Gastroesophageal sphincter (tissue), 4 donors: Measurements from ENCODE around the gene ELAVL1. TPM values are rescaled to one million over a fixed set of nuclear protein-coding genes. Genes with fewer than 3 reads are reported as not detected.

Source experiments
- ATAC-seq: fragments of 150-250 bp; one replicate; pipeline ENCODE4 v1.9.1; 2016; ENCODE audit warnings: mild to moderate bottlenecking, moderate library complexity
- H3K27ac ChIP-seq, 4 donors: fragments of 200-600 bp; sonication (generic) in 3 of 4; 1 replicate in 3 of 4; 2 replicates in 1 of 4; pipeline ENCODE4 v1.5.1; 2016 to 2019
- H3K27me3 ChIP-seq: fragments of 200-600 bp; sonication (generic); one replicate; pipeline ENCODE4 v1.5.1; 2019
- H3K36me3 ChIP-seq, 2 donors: fragments of 200-600 bp; sonication (generic); one replicate each; pipeline ENCODE4 v1.5.1; 2019; ENCODE audit warnings: control low read depth in 1 of 2
- H3K4me1 ChIP-seq, 3 donors: fragments of 200-600 bp; sonication (generic); 1 replicate in 2 of 3; 2 replicates in 1 of 3; pipeline ENCODE4 v1.5.1; 2016 to 2019; ENCODE audit warnings: control low read depth in 2 of 3
- H3K4me3 ChIP-seq, 2 donors: fragments of 200-600 bp; sonication (generic); one replicate each; pipeline ENCODE4 v1.5.1; 2019; ENCODE audit warnings: mild to moderate bottlenecking in 1 of 2, moderate library complexity in 1 of 2
- H3K9me3 ChIP-seq, 3 donors: fragments of 200-600 bp; sonication (generic); one replicate each; pipeline ENCODE4 v1.5.1; 2017 to 2019; ENCODE audit warnings: control low read depth in 2 of 3
- EP300 ChIP-seq: sonication (generic); formaldehyde crosslinking; IDR thresholded peaks from one replicate; pipeline ENCODE4 v1.6.1; 2017; ENCODE audit warnings: antibody characterized with exemption, mild to moderate bottlenecking
- POLR2A ChIP-seq, 2 donors: fragments of 450-650 bp; IDR thresholded peaks; one replicate each; pipeline ENCODE4 v1.6.1; 2017; ENCODE audit warnings: antibody characterized with exemption in 2 of 2, mild to moderate bottlenecking in 2 of 2, moderate library complexity in 1 of 2
- POLR2AphosphoS5 ChIP-seq: sonication (generic); formaldehyde crosslinking; IDR thresholded peaks from one replicate; pipeline ENCODE4 v1.6.1; 2017; ENCODE audit warnings: antibody characterized with exemption
- WGBS, 2 donors: methylation state at CpG; one replicate each; pipeline ENCODE4 v1.1.5; 2018; ENCODE audit warnings: low coverage in 1 of 2; 5-methylcytosine and 5-hydroxymethylcytosine counted together
- total RNA-seq, 4 donors: library from RNA; depleted of rRNA; stranded (reverse); fragments of >200 nt; gene quantifications; one replicate each; pipeline ENCODE4 v1.1.0, GENCODE V29; 2016
- TF ChIP-seq, protein P1 (sequence below), 4 experiments: fragments of 200-600 bp in 2 of 4; fragments of 450-650 bp in 2 of 4; sonication (generic) in 1 of 4; IDR thresholded peaks; one replicate each; pipeline ENCODE4 v1.5.1; 2017 to 2019; ENCODE audit warnings: antibody characterized with exemption in 4 of 4, mild to moderate bottlenecking in 2 of 4, moderate library complexity in 2 of 4

The ELAVL1 gene
- total RNA-seq, 4 donors from 2014 or later: 30.8 to 62.5 (median 34.6) TPM

DNA sequence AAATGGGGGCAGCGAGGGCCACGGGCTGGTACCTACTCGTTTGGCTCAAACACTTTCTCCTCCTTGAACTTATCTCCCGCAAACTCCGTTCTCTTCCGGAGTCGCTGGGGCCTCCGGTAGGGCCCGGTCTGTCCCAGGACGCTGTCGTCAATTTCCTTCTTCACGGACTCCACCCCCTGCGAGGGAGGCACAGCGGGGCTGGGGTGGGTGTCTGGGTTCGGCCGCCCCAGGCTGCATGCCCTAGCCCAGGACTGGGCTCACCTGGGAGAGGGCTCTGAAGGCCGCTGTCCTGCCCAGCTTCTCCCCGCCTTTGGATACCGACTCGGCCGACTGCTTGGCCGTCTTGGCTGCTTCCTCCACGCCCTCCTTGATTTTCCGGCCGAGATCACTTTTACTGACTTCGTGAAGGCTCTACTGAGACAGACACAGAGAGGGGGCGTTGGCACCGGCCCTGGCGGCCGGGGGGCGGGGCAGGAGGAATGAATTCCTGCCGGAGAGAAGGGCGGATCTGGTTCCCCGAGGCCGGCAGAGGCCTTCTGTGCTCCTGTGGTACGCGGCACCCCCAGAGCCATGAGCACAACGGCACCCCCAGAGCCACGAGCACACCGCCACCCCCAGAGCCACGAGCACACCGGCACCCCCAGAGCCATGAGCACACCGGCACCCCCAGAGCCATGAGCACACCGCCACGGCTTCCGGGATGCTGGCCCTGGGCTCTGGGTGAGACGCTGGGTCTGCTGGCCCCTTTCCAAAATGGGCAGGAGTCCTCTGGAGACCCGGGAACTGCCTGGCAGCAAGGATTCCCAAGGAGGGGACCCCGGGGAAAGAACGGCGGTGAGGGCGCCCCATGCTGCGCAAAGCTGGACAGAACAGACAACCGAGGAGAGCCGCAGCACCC, 71.4 kb downstream of the ELAVL1 start:
- Histone ChIP-seq H3K9me3 (no peaks in the 10 kb centered on the region), H3K27me3 (no peaks in the 10 kb centered on the region), H3K36me3 (peaks cover 0 to 92% of the 10 kb centered on the region in 2 donors), H3K4me3 (no peak overlapping the region), H3K4me1 (peaks cover 3 to 57% (median 26%) of the 10 kb centered on the region in 3 donors), H3K27ac (peak overlapping the region in 3 of 4 donors; percentile 94 to 97 (median 94))
- WGBS, 2 donors: 92 to 96% methylated on average over 5 to 7 of the region's 55 CpGs
- no peak for TF ChIP-seq POLR2A (IDR thresholded peaks at IDR 0.05)
- TF ChIP-seq, protein P1, sequence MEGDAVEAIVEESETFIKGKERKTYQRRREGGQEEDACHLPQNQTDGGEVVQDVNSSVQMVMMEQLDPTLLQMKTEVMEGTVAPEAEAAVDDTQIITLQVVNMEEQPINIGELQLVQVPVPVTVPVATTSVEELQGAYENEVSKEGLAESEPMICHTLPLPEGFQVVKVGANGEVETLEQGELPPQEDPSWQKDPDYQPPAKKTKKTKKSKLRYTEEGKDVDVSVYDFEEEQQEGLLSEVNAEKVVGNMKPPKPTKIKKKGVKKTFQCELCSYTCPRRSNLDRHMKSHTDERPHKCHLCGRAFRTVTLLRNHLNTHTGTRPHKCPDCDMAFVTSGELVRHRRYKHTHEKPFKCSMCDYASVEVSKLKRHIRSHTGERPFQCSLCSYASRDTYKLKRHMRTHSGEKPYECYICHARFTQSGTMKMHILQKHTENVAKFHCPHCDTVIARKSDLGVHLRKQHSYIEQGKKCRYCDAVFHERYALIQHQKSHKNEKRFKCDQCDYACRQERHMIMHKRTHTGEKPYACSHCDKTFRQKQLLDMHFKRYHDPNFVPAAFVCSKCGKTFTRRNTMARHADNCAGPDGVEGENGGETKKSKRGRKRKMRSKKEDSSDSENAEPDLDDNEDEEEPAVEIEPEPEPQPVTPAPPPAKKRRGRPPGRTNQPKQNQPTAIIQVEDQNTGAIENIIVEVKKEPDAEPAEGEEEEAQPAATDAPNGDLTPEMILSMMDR (IDR thresholded peaks at IDR 0.05): no peak
- no peak for TF ChIP-seq POLR2AphosphoS5
- no peak for TF ChIP-seq EP300
- no peak for ATAC-seq

DNA sequence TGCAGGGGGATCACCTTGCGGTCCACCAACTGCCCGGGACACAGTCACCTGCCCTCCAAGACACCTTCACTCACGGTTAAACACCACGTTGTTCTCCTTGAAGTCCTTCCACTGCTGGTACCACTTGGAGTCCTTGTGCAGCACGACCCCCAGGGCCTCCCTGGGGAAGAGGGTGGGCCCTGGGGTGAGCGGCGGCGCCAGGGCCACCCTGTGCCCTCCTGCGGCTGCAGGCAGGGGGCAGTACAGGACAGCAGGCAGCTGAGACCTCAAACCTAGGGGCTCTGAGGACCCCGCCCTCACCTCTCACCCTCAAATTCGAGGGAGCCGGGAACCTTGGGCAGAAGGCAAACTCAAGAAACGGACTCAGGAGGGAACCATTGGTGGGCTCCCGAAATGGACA, 72.0 kb downstream of the ELAVL1 start:
- ATAC-seq: no peak
- Histone ChIP-seq H3K4me1 (peaks cover 3 to 56% (median 27%) of the 10 kb centered on the region in 3 donors), H3K4me3 (no peak overlapping the region), H3K36me3 (peaks cover 0 to 85% of the 10 kb centered on the region in 2 donors), H3K27me3 (no peaks in the 10 kb centered on the region), H3K27ac (peak overlapping the region in 3 of 4 donors; percentile 94 to 97 (median 94)), H3K9me3 (no peaks in the 10 kb centered on the region)
- TF ChIP-seq EP300: no peak
- TF ChIP-seq, protein P1 (IDR thresholded peaks at IDR 0.05): peak in 1 of 4 experiments; percentile 34
- 80 to 88% methylated on average over 3 of the region's 14 CpGs for WGBS, 2 donors

DNA sequence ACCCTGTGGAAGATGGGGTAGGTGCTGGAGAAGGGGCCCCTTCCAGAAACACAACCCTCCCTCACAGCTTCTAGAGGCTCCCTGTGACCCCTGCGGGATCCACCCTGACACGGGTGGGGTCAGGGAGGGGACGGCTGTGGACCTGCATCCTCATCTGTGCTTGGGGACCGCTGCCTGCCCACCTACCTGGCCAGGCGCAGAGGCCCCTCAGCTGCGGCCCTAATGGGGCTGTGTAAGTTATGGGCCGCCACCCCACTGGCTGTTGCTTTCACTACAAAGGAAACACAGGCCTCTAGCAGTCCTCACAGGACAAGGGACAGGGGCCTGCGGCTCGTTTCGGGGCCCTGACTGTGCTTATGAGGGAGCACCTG, 72.5 kb downstream of the ELAVL1 start:
- WGBS, 2 donors: no CpG with 5 or more reads among the region's 10 CpGs

DNA sequence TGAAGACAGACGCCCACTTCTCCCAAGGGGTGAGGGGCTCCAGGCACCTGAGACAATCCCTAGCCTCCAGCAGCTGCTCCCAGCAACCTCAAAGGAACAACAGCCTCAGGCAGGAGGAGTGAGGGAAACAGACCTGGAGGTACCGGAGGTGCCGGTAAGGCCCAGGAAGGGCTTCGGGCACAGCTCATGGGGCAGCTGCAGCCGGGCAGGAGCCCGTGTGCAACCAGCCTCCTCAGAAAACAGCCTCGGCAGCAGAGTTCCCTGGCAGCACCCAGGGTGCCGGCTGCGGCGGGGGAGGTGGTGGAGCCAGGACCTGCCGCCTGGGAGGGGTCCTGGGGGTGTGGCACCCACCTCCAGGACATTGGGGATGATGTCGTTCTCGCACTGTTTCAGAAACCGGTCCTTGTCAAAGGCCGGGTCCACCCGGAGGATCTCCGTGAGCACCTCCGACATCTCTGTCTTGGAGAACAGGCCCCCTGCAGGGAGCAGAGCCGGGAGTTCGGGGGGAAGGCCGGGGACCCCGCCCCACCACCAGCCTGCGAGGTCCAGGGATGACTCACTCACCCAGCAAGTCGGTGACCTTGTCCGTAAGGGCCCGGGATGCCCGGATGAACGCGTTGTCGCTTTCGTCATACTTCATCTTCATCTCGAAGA, 73.0 kb downstream of the ELAVL1 start:
- peaks cover 11 to 61% (median 38%) of the 10 kb centered on the region in 3 donors for H3K4me1 ChIP-seq
- no peak for ATAC-seq
- H3K36me3 ChIP-seq: peaks cover 0 to 75% of the 10 kb centered on the region in 2 donors
- WGBS, 2 donors: 83 to 90% methylated on average over 2 to 7 of the region's 32 CpGs
- no peaks in the 10 kb centered on the region for H3K9me3 ChIP-seq
- peak overlapping the region in 3 of 4 donors; percentile 94 to 97 (median 94) for H3K27ac ChIP-seq
- H3K4me3 ChIP-seq: no peak overlapping the region
- no peaks in the 10 kb centered on the region for H3K27me3 ChIP-seq
- TF ChIP-seq EP300 (no peak), POLR2A (IDR thresholded peaks at IDR 0.05) (no peak), POLR2AphosphoS5 (no peak)
- TF ChIP-seq, protein P1 (IDR thresholded peaks at IDR 0.05): no peak

More for the DNA sequence above, 72.5 kb downstream of the ELAVL1 start:
- TF ChIP-seq POLR2A (IDR thresholded peaks at IDR 0.05) (no peak), EP300 (no peak), POLR2AphosphoS5 (no peak)
- TF ChIP-seq, protein P1 (IDR thresholded peaks at IDR 0.05): no peak
- H3K9me3 ChIP-seq: no peaks in the 10 kb centered on the region
- no peak for ATAC-seq
- H3K4me1 ChIP-seq: peaks cover 6 to 56% (median 32%) of the 10 kb centered on the region in 3 donors
- no peak overlapping the region for H3K4me3 ChIP-seq
- H3K36me3 ChIP-seq: peaks cover 0 to 80% of the 10 kb centered on the region in 2 donors
- no peaks in the 10 kb centered on the region for H3K27me3 ChIP-seq
- peak overlapping the region in 3 of 4 donors; percentile 94 to 97 (median 94) for H3K27ac ChIP-seq
